Activated CD8-positive, alpha-beta T cell treated with anti-CD3 and anti-CD28 coated beads, Interleukin-2, amount 10 ng/mL, durations not matched to agents 7 days and 5 days (primary cell): Measurements from ENCODE around the gene H2AZ2. TPM values are rescaled to one million over a fixed set of nuclear protein-coding genes. Genes with fewer than 3 reads are reported as not detected.
A peak's percentile ranks its signal among the peaks of the same experiment; 100 is the strongest.

Source experiments
- ATAC-seq: fragments of 150-1000 bp; cut with Tn5 transposase; one replicate; pipeline ENCODE4 v1.10.0; 2021; ENCODE audit warnings: moderate library complexity
- CTCF ChIA-PET: fragments of 350-600 bp; sonication (Branson Sonifier 250); formaldehyde crosslinking; loops from one replicate; lab custom pipeline; 2021; ENCODE audit warnings: antibody characterized with exemption; lab: Charles Lee
- POLR2A ChIA-PET: fragments of 350-600 bp; sonication (Branson Sonifier 250); formaldehyde crosslinking; loops from one replicate; lab custom pipeline; 2021; ENCODE audit warnings: antibody characterized with exemption; lab: Charles Lee
- DNase-seq: peaks from one replicate; pipeline ENCODE4 v3.0.0-alpha.2; 2020
- H3K27ac Mint-ChIP-seq: one replicate; pipeline ENCODE4 v1.8.0; 2021; ENCODE audit warnings: mild to moderate bottlenecking, mixed read lengths
- H3K27me3 Mint-ChIP-seq: one replicate; pipeline ENCODE4 v1.8.0; 2021; ENCODE audit warnings: low read depth, mixed read lengths
- H3K36me3 Mint-ChIP-seq: one replicate; pipeline ENCODE4 v1.8.0; 2021; ENCODE audit warnings: low read depth, mixed read lengths
- H3K4me1 Mint-ChIP-seq: one replicate; pipeline ENCODE4 v1.8.0; 2021; ENCODE audit warnings: low read depth, mixed read lengths
- H3K4me3 Mint-ChIP-seq: one replicate; pipeline ENCODE4 v1.8.0; 2021; ENCODE audit warnings: mild to moderate bottlenecking, mixed read lengths
- H3K9me3 Mint-ChIP-seq: one replicate; pipeline ENCODE4 v1.8.0; 2022; ENCODE audit warnings: mixed read lengths; ENCODE audit not compliant: insufficient read depth
- total RNA-seq, 2 experiments: library from RNA; stranded (reverse); gene quantifications; one replicate each; pipeline ENCODE4 v1.2.3, GENCODE V29; 2021

Gene H2AZ2
- total RNA-seq: 100 to 1,000 TPM; 435 to 439 TPM

DNA sequence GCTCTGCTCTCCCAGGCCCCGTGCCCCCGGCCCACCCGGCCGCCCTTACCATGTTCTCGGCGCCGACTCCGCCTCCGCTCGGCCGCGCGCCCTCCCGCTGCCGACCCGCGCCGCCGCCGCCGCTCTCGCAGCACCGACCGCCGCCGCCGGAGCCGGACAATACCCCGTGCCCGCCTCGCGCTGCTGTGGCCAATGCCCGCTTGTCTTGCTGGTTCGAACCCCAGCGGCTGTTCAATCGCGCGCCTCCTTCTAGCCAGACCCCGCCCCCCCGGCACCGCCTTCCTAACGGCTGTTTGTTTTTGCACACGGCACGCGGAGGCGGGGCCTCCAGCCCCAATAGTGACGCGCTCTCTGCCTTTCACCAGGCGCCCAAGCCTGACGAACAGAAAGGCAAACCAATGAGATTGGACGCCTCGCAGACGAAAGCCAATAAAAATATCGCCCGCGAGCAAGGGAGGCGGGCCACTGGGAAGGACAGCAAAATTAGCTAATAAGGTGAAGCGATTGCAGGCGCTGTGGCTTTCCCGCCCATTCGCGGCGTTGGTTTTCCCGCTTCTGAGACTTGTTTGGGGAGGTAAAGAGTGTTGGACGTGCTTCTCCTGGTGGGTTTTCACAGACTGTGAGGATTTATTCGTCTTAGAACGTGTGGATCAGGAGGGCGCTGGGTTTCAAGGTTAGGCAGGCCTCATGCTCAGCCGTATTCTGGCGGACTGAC is at the start of gene H2AZ2:
H2AZ2 (minus strand) TSS at position 168 of the 715 bp plus-strand sequence; CDS start at position 52, 116 bp downstream.
- no peaks in the 10 kb centered on the region for H3K9me3 Mint-ChIP-seq
- peaks cover 25% of the 10 kb centered on the region for H3K36me3 Mint-ChIP-seq
- peak within 1 kb of the TSS; percentile 99 for H3K27ac Mint-ChIP-seq
- ChIA-PET CTCF (interaction anchor here (0.7 to 5.1 kb wide), 17 partner anchors 11 to 387 kb away, joined by 3 to 56 read pairs (median 4); partner anchors contain the start of genes PPIA and TBRG4), POLR2A (interaction anchor here (0.6 to 5.0 kb wide), 45 partner anchors 9 to 288 kb away, joined by 3 to 92 read pairs (median 5); partner anchors contain the start of genes DDX56, MYO1G, OGDH and PPIA)
- peak; percentile 100 for DNase-seq
- H3K4me1 Mint-ChIP-seq: peaks cover 39% of the 10 kb centered on the region
- ATAC-seq: peak; percentile 86
- H3K4me3 Mint-ChIP-seq: peak within 1 kb of the TSS; percentile 93
- no peaks in the 10 kb centered on the region for H3K27me3 Mint-ChIP-seq

DNA sequence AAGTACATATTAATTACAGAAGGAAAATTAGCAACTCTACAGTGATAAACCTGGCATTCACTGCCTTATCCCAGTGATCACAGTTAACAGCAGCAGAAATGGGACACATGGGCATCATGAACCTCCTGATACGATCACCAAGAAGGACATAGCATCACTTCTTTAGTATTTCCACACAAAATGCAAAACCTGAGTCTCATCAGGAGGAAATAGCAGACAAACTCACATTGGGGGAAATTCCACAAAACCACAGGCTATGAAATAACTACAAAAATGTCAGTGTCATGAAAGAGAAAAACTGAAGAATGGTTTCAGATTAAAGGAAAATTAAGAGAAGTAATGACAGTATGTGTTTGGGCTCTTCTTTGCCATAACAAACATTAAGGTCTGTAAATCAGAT is 49.4 kb upstream of the H2AZ2 start:
- Mint-ChIP-seq H3K27me3 (no peaks in the 10 kb centered on the region), H3K27ac (no peak overlapping the region), H3K9me3 (no peaks in the 10 kb centered on the region), H3K4me1 (peaks cover 10% of the 10 kb centered on the region), H3K36me3 (no peaks in the 10 kb centered on the region), H3K4me3 (no peak overlapping the region)
- ChIA-PET POLR2A (interaction anchor here (2.7 kb wide), 1 partner anchor 12 kb away, joined by 16 read pairs; the partner anchor contains the start of gene PURB), CTCF (no interaction called here)
- ATAC-seq: peak; percentile 34
- DNase-seq: no peak

DNA sequence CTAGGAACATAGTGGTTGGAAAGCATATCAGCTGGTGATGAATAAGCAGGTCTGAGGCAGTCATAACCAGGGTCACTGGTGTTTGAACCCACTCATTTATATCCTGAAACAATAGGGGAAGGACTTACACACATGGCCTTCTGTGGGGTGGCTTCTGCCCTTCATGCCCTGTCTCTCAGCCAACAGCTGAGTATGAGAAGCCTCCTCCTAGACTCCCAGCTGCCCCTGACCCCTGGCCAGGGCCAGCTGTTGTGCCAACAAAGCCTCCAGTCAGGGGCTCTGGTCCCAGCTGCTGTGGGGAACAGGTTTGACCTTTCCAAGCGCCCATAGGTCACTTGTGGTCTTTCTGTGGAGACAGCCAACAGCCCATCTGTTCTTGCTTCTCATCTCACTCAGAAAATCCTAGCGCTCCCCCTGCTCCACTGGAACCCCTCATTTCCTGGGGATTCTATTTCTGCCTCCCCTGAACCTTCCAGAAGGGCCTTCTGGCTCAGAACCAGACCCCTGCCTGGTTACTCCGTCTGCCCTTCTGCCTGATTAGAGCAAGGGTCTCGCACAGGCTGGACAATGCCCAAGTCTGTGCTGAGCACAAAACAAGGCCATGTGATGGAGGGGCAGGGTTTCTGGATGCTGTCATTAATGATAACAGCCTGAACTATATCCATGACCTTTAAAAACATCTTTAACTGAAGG is 47.1 kb upstream of the H2AZ2 start:
- no peak for ATAC-seq
- DNase-seq: no peak
- peaks cover 3% of the 10 kb centered on the region for H3K36me3 Mint-ChIP-seq
- H3K4me1 Mint-ChIP-seq: peaks cover 27% of the 10 kb centered on the region
- no peaks in the 10 kb centered on the region for H3K9me3 Mint-ChIP-seq
- no peaks in the 10 kb centered on the region for H3K27me3 Mint-ChIP-seq
- ChIA-PET POLR2A (interaction anchor here (1.2 to 2.2 kb wide), 4 partner anchors 9 to 47 kb away, joined by 3 to 11 read pairs (median 4); partner anchors contain the start of genes H2AZ2 and PURB), CTCF (interaction anchor here (1.1 to 5.7 kb wide), 3 partner anchors 10 to 37 kb away, joined by 3 to 38 read pairs (median 4); no protein-coding TSS in a partner anchor)
- H3K4me3 Mint-ChIP-seq: no peak overlapping the region
- H3K27ac Mint-ChIP-seq: no peak overlapping the region

DNA sequence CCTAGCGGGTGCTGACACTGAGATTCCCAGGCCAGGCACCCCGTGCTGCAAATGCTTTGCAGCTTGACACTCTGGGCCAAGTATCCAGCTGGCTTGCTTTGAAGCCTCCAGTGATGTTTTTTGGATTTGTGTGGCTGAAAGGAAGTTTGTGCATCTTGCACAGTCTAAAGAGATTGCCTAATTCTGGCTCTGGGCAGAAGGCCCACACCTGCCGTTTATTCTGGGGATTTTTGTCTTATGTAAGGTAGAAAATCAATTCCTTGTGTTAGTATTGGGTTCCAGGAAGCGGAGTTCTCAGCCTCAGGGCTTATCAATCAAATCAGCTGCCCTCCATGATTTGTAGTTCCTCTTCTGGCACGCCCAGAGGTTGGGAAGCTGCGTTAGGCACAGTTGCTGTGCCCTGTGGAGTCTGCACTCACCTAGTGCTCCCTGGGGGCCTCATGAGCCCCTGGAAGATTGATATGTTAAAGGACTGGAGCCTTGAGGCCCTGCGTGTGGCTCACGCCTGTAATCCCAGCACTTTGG is 45.9 kb upstream of the H2AZ2 start:
- no peak overlapping the region for H3K27ac Mint-ChIP-seq
- no peaks in the 10 kb centered on the region for H3K27me3 Mint-ChIP-seq
- H3K4me1 Mint-ChIP-seq: peaks cover 27% of the 10 kb centered on the region
- no peak overlapping the region for H3K4me3 Mint-ChIP-seq
- ATAC-seq (no peak), DNase-seq (no peak)
- no peaks in the 10 kb centered on the region for H3K9me3 Mint-ChIP-seq
- ChIA-PET CTCF (interaction anchor here (1.1 to 5.7 kb wide), 3 partner anchors 11 to 36 kb away, joined by 3 to 38 read pairs (median 4); no protein-coding TSS in a partner anchor), POLR2A (interaction anchor here (1.5 to 2.2 kb wide), 2 partner anchors 8 to 45 kb away, joined by 7 to 11 read pairs; partner anchors contain the start of genes H2AZ2 and PURB)
- H3K36me3 Mint-ChIP-seq: peaks cover 3% of the 10 kb centered on the region

DNA sequence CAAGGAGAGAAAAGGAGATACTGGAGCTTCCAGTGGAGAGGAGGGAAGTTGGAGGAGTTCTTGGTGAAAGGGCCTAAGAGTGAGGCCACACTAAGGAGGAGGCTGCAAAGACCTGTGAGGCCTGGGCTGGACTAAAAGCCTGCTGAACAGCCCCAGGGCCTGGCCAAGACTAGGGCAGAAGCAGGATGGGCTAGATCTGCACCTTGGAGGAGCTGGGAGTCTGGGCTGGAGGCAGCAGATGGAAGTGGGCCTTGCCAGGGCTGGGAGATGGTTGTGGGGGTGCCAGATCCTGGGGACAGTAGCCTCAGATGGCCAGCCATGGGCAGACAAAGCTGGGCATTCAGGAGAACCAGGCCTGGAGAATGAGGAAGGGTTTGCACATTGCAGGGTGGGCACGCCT is 43.9 kb upstream of the H2AZ2 start:
- CTCF ChIA-PET: interaction anchor here (1.4 to 5.7 kb wide), 7 partner anchors 10 to 245 kb away, joined by 5 to 38 read pairs (median 9); partner anchors contain the start of gene H2AZ2
- DNase-seq (no peak), ATAC-seq (peak; percentile 14)
- Mint-ChIP-seq H3K36me3 (peaks cover 3% of the 10 kb centered on the region), H3K27ac (peak overlapping the region; percentile 98), H3K4me3 (peak overlapping the region; percentile 30), H3K9me3 (no peaks in the 10 kb centered on the region), H3K27me3 (no peaks in the 10 kb centered on the region), H3K4me1 (peaks cover 35% of the 10 kb centered on the region)
- POLR2A ChIA-PET: interaction anchor here (0.7 to 2.0 kb wide), 9 partner anchors 10 to 220 kb away, joined by 3 to 15 read pairs (median 3); partner anchors contain the start of genes H2AZ2 and TBRG4

DNA sequence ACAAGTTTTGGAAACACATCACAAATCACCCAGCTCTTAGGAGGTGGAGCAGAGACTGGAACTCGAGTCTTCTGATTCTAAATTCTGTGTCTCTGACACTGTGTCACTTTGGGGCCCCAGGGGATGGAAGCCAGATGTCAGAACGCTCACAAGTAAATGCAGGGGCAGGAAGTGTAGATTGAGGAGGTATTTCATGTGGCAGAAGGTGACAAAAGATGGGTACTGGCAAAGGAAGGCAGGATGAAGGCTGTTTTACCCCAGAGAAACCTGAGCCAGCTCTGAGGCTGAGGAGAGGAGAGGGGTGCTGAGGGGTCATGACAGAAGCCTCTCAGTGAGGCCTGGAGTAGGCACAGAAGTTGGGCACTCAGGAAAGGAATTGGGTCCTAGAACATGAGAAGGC is 43.5 kb upstream of the H2AZ2 start:
- ATAC-seq (peak; percentile 79), DNase-seq (peak; percentile 66)
- Mint-ChIP-seq H3K36me3 (peaks cover 3% of the 10 kb centered on the region), H3K4me3 (peak overlapping the region; percentile 30), H3K4me1 (peaks cover 38% of the 10 kb centered on the region), H3K27me3 (no peaks in the 10 kb centered on the region), H3K9me3 (no peaks in the 10 kb centered on the region), H3K27ac (peak overlapping the region; percentile 98)
- CTCF ChIA-PET: interaction anchor here (1.1 to 5.7 kb wide), 8 partner anchors 10 to 245 kb away, joined by 4 to 38 read pairs (median 8); partner anchors contain the start of gene H2AZ2
- POLR2A ChIA-PET: interaction anchor here (0.6 to 2.0 kb wide), 8 partner anchors 10 to 220 kb away, joined by 3 to 15 read pairs (median 4); partner anchors contain the start of genes H2AZ2 and TBRG4

DNA sequence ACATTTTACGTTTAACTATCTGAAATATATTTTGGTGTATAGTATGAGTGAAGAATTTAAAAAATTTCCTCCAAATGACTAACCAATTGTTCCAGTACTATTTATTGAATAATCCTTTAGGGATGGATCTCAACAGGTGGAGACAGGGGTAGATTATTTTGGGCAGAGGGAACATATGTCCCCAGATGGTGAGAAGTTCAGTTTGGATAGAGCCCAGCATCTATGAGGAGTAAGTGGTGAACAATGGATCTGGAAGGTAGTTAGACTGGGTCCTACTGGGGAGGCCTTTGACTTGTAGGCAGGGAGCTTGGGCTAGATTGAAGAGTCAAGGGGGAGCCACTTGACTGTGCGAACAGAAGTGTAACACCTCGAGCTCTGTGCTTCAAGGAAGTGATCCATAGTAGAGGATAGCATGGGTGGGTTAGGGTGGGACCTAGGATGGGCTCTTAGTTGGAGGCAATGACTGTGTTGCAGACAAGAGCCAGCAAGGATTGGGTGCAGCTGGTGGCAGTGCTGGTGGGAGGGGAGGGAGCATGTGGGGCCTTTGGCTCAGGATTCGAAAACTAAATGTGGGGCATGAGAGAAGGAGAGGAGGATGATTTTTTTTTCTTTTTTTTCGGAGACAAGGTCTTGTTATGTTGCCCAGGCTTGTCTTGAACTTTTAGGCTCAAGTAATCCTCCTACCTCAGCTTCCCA is 41.3 kb upstream of the H2AZ2 start:
- Mint-ChIP-seq H3K4me1 (peaks cover 44% of the 10 kb centered on the region), H3K27me3 (no peaks in the 10 kb centered on the region), H3K27ac (peak overlapping the region; percentile 2), H3K4me3 (no peak overlapping the region), H3K9me3 (no peaks in the 10 kb centered on the region), H3K36me3 (peaks cover 10% of the 10 kb centered on the region)
- DNase-seq (no peak), ATAC-seq (no peak)
- ChIA-PET CTCF (no interaction called here), POLR2A (interaction anchor here (1.1 kb wide), 1 partner anchor 41 kb away, joined by 3 read pairs; no protein-coding TSS in a partner anchor)

DNA sequence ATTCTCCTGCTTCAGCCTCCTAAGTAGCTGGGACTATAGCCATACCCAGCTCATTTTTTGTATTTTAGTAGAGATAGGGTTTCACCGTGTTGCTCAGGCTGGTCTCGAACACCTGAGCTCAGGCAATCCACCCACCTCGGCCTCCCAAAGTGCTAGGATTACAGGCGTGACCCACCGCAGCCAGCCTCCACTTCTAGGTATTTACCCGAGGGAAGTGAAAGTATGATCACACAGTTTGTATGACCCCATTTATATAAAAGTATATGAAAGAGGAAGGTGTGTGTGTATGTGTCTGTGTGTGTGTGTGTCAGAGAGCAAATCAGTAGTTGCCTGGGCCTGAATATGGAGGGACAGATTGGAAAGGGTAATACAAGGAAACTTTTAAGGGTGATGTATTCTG is 39.4 kb upstream of the H2AZ2 start:
- peak overlapping the region; percentile 98 for H3K27ac Mint-ChIP-seq
- H3K4me1 Mint-ChIP-seq: peaks cover 58% of the 10 kb centered on the region
- no peaks in the 10 kb centered on the region for H3K9me3 Mint-ChIP-seq
- H3K4me3 Mint-ChIP-seq: peak overlapping the region; percentile 0
- ATAC-seq: no peak
- ChIA-PET POLR2A (interaction anchor here (1.3 to 2.3 kb wide), 2 partner anchors 8 to 40 kb away, joined by 3 to 11 read pairs; partner anchors contain the start of gene H2AZ2), CTCF (no interaction called here)
- no peaks in the 10 kb centered on the region for H3K27me3 Mint-ChIP-seq
- DNase-seq: no peak
- peaks cover 28% of the 10 kb centered on the region for H3K36me3 Mint-ChIP-seq

DNA sequence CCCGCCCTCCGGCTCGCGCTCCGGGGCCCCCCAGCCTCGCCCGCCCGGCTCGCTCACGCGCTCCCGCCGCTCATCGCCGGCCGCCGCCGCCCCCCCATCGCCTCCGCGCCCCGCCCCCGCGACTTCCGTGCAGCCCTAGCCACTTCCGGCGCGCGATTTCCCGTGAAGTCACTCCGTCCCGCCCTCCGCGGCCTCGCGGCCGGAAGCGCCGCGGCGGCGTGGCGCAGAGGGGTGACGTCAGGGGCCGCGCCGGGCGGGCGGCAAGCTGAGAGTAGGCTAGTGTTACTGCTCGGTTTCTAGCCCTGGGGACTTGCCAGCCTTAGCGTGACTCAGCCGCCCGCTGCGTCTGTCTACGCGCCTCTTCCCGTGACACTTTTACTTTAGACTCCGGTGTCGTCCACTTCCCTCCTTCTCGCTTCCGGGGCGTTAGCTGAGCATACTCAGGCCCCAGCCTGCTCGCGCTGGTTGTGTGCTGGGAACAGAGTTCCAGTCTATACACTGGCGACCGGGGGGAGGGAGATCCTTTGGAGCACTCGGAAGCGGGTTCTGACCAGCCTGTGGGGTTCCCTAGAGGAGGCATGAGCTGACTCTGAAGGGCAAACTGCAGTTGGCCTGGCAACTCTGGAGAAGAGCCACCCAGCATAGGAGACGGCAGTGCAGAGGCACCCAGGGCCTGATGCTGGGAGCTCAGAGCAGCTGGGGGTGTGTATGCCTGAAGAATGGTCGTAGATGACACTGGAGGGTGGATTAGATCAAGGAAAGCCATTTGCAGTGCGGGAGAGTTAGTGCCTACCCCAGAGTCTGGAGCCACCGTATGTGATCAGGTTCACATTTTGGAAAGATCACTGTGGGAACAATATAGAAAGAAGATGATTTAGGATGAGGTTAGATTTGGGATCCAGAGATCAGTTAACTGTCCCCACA is 37.8 kb upstream of the H2AZ2 start, which contains the start of gene PURB:
PURB (minus strand) TSS at position 137 of the 924 bp plus-strand sequence. CDS start 182 bp downstream, outside the sequence.
- ATAC-seq: peak; percentile 91
- Mint-ChIP-seq H3K4me3 (peak within 1 kb of the TSS; percentile 88), H3K27me3 (no peaks in the 10 kb centered on the region), H3K9me3 (no peaks in the 10 kb centered on the region), H3K4me1 (peaks cover 57% of the 10 kb centered on the region), H3K36me3 (peaks cover 39% of the 10 kb centered on the region), H3K27ac (peak within 1 kb of the TSS; percentile 98)
- DNase-seq: peak; percentile 96
- ChIA-PET CTCF (interaction anchor here (0.8 to 5.1 kb wide), 9 partner anchors 28 to 250 kb away, joined by 3 to 33 read pairs (median 4); partner anchors contain the start of gene H2AZ2), POLR2A (interaction anchor here (0.6 to 3.2 kb wide), 48 partner anchors 9 to 395 kb away, joined by 3 to 92 read pairs (median 6); partner anchors contain the start of genes DDX56, H2AZ2, MYO1G and NUDCD3)
